Nephron progenitor cell (in vitro differentiated cells): Measurements from ENCODE around the gene C11orf54.
"Not testable (repeated sequence)": the region's sequence is repeated elsewhere in the genome, so short reads cannot be mapped to it uniquely, and the experiment has no call there.

ENCODE experiments used
- DNase-seq: peaks from one replicate; pipeline ENCODE4 v3.0.0; 2021
- H3K27ac Mint-ChIP-seq: 2 replicates; pipeline ENCODE4 v1.8.0; 2021; ENCODE audit warnings: mild to moderate bottlenecking, moderate library complexity, mixed read lengths
- H3K27me3 Mint-ChIP-seq: 2 replicates; pipeline ENCODE4 v1.8.0; 2021; ENCODE audit warnings: mild to moderate bottlenecking, low read depth, mixed read lengths; ENCODE audit not compliant: poor library complexity
- H3K36me3 Mint-ChIP-seq: 2 replicates; pipeline ENCODE4 v1.8.0; 2021; ENCODE audit warnings: low read depth, mixed read lengths
- H3K4me1 Mint-ChIP-seq: 2 replicates; pipeline ENCODE4 v1.8.0; 2021; ENCODE audit warnings: mixed read lengths
- H3K4me3 Mint-ChIP-seq: 2 replicates; pipeline ENCODE4 v1.8.0; 2021; ENCODE audit warnings: mild to moderate bottlenecking, moderate library complexity, mixed read lengths
- H3K9me3 Mint-ChIP-seq: 2 replicates; pipeline ENCODE4 v1.8.0; 2021; ENCODE audit warnings: mild to moderate bottlenecking, moderate library complexity, mixed read lengths
- CTCF ChIP-seq: fragments of 200-600 bp; sonication (generic); IDR thresholded peaks from 2 replicates; pipeline ENCODE4 v1.5.0; 2021; ENCODE audit warnings: antibody characterized with exemption

Gene C11orf54

GRCh38 chr11:93753241-93753640, 11.8 kb downstream of the C11orf54 start:
- TF ChIP-seq CTCF, result no peak
- no peak overlapping the region for H3K27ac Mint-ChIP-seq
- no peaks in the 10 kb centered on the region for H3K9me3 Mint-ChIP-seq
- H3K36me3 Mint-ChIP-seq, result peaks cover 22% of the 10 kb centered on the region
- H3K4me3 Mint-ChIP-seq, result no peak overlapping the region
- H3K27me3 Mint-ChIP-seq, result no peaks in the 10 kb centered on the region
- no peak for DNase-seq
- H3K4me1 Mint-ChIP-seq, result no peaks in the 10 kb centered on the region

GRCh38 chr11:93756748-93757147, 15.3 kb downstream of the C11orf54 start:
- TF ChIP-seq CTCF, result no peak
- Mint-ChIP-seq H3K36me3 (peaks cover 39% of the 10 kb centered on the region), H3K9me3 (no peaks in the 10 kb centered on the region), H3K4me1 (no peaks in the 10 kb centered on the region), H3K27me3 (no peaks in the 10 kb centered on the region), H3K27ac (no peak overlapping the region), H3K4me3 (no peak overlapping the region)
- no peak for DNase-seq

GRCh38 chr11:93757301-93757700, 15.8 kb downstream of the C11orf54 start:
- H3K4me1 Mint-ChIP-seq, result no peaks in the 10 kb centered on the region
- H3K36me3 Mint-ChIP-seq, result peaks cover 39% of the 10 kb centered on the region
- H3K27me3 Mint-ChIP-seq, result no peaks in the 10 kb centered on the region
- DNase-seq, result no peak
- no peaks in the 10 kb centered on the region for H3K9me3 Mint-ChIP-seq
- H3K4me3 Mint-ChIP-seq, result no peak overlapping the region
- no peak overlapping the region for H3K27ac Mint-ChIP-seq
- TF ChIP-seq CTCF, result no peak

- TF ChIP-seq CTCF, result no peak
- H3K27ac Mint-ChIP-seq, result no peak overlapping the region
- H3K4me3 Mint-ChIP-seq, result no peak overlapping the region
- peaks cover 43% of the 10 kb centered on the region for H3K36me3 Mint-ChIP-seq
- no peaks in the 10 kb centered on the region for H3K9me3 Mint-ChIP-seq
- H3K27me3 Mint-ChIP-seq, result no peaks in the 10 kb centered on the region
- no peak for DNase-seq
- H3K4me1 Mint-ChIP-seq, result no peaks in the 10 kb centered on the region
These were observed 16.7 kb downstream of the C11orf54 start for GRCh38 chr11:93757924-93758865.

- H3K27ac Mint-ChIP-seq, H3K27me3 Mint-ChIP-seq, DNase-seq, H3K9me3 Mint-ChIP-seq, H3K4me1 Mint-ChIP-seq, H3K4me3 Mint-ChIP-seq: not testable (repeated sequence)
- peaks cover 39% of the 10 kb centered on the region for H3K36me3 Mint-ChIP-seq
These were observed 17.7 kb downstream of the C11orf54 start for GRCh38 chr11:93759123-93759522.

- Mint-ChIP-seq H3K4me1 (no peaks in the 10 kb centered on the region), H3K36me3 (peaks cover 39% of the 10 kb centered on the region), H3K4me3 (no peak overlapping the region), H3K27ac (no peak overlapping the region), H3K9me3 (no peaks in the 10 kb centered on the region), H3K27me3 (no peaks in the 10 kb centered on the region)
- no peak for DNase-seq
- TF ChIP-seq CTCF, result no peak
These were observed 20.4 kb downstream of the C11orf54 start for GRCh38 chr11:93761910-93762309.
